Measurements from ENCODE around the gene MYMX. TPM values are rescaled to one million over a fixed set of nuclear protein-coding genes. Genes with fewer than 3 reads are reported as not detected.

The MYMX gene
- total RNA-seq, 1 experiment from 2014 or later = not detected

GRCh38 chr6:44267252-44267651, 50.5 kb downstream of the MYMX start:
- Mint-ChIP-seq H3K36me3 (ENCODE audit: insufficient read depth, unreplicated experiment) (peaks cover 15% of the 10 kb centered on the region), H3K27ac (ENCODE audit: unreplicated experiment) (no peak overlapping the region), H3K4me3 (ENCODE audit: unreplicated experiment) (no peak overlapping the region), H3K9me3 (ENCODE audit: unreplicated experiment) (no peaks in the 10 kb centered on the region), H3K27me3 (ENCODE audit: insufficient read depth, unreplicated experiment) (peaks cover 8% of the 10 kb centered on the region), H3K4me1 (ENCODE audit: low read depth, unreplicated experiment) (peaks cover 13% of the 10 kb centered on the region)
- Histone ChIP-seq H3K36me3 (ENCODE audit: control insufficient read depth, insufficient read depth, low read length) (no peaks in the 10 kb centered on the region), H3K4me1 (peaks cover 26% of the 10 kb centered on the region), H3K27me3 (replicated peaks; ENCODE audit: control insufficient read depth, insufficient read depth, low read length) (peaks cover 6% of the 10 kb centered on the region), H3K4me3 (ENCODE audit: low read depth, low read length) (no peak overlapping the region), H3K9me3 (no peaks in the 10 kb centered on the region)
- POLR2A ChIA-PET = no interaction called here
- DNase-seq = no peak
- no peak for TF ChIP-seq CTCF (IDR thresholded peaks at IDR 0.05; ENCODE audit: insufficient read depth in 1 of 2, low read depth in 1 of 2, low read length in 1 of 2, severe bottlenecking in 1 of 2, unreplicated experiment in 1 of 2)
- CTCF ChIA-PET = interaction anchor here (1.2 to 3.7 kb wide), 3 partner anchors 38 to 72 kb away, joined by 4 to 23 read pairs (median 16); partner anchors contain the start of gene AARS2
- BruUV-seq (replicated peaks) = no TSS peak
- intact Hi-C loops (cut with micrococcal nuclease; ENCODE audit: unreplicated experiment) = no loop called here

Other genes with a start within 250 kb of the MYMX start
- gene MRPL14, start 89.5 kb upstream of the MYMX start, total RNA-seq (2022) = 87.6 and 92.2 TPM in 2 replicates
- 28.2 and 28.4 TPM in 2 replicates for gene TMEM63B, start 89.4 kb upstream of the MYMX start, total RNA-seq (2022)
- not detected in 2 replicates for gene CAPN11, start 58.1 kb upstream of the MYMX start, total RNA-seq (2022)
- gene SLC29A1, start 6.7 kb downstream of the MYMX start, total RNA-seq (2022) = 80.7 and 81.3 TPM in 2 replicates
- 967 and 1,046 TPM in 2 replicates for gene HSP90AB1, start 30.2 kb downstream of the MYMX start, total RNA-seq (2022)
- 44.6 and 44.8 TPM in 2 replicates for gene SLC35B2, start 40.6 kb downstream of the MYMX start, total RNA-seq (2022)
- 8.4 and 10.1 TPM in 2 replicates for gene NFKBIE, start 48.6 kb downstream of the MYMX start, total RNA-seq (2022)
- not detected in 2 replicates for gene TMEM151B, start 53.5 kb downstream of the MYMX start, total RNA-seq (2022)
- 18.8 and 20.5 TPM in 2 replicates for gene AARS2, start 96.4 kb downstream of the MYMX start, total RNA-seq (2022)
- not detected in 2 replicates for gene SPATS1, start 125.7 kb downstream of the MYMX start, total RNA-seq (2022)
- 23.4 and 23.8 TPM in 2 replicates for gene CDC5L, start 170.8 kb downstream of the MYMX start, total RNA-seq (2022)